GM12878 (cell line): ENCODE data around the gene MAGI1. TPM values are rescaled to one million over a fixed set of nuclear protein-coding genes. Genes with fewer than 3 reads are reported as not detected.

ENCODE experiments used
- ATAC-seq: fragments of 200-7000 bp; cut with Tn5 transposase; 3 replicates; pipeline ENCODE4 v1.9.1; 2020; ENCODE audit warnings: mild to moderate bottlenecking, moderate library complexity
- BruUV-seq: library from RNA; stranded (reverse); fragments of 400-500 nt; replicated peaks from 2 replicates; lab custom pipeline; 2021; lab: Mats Ljungman, UMichigan
- CTCF ChIA-PET: fragments of 300-600 bp; sonication (Branson Sonifier 250); formaldehyde crosslinking; extraction: SDS; loops from one replicate; lab custom pipeline; 2021; ENCODE audit warnings: inconsistent platforms; lab: Yijun Ruan, JAX
- POLR2A ChIA-PET: fragments of 350-600 bp; formaldehyde crosslinking; extraction: SDS; loops from one replicate; lab custom pipeline; 2021; ENCODE audit warnings: inconsistent platforms; lab: Charles Lee
- RAD21 ChIA-PET: fragments of 300-600 bp; sonication (Branson Sonifier 250); formaldehyde crosslinking; loops from one replicate; lab custom pipeline; 2023; ENCODE audit warnings: antibody characterized with exemption; ENCODE audit not compliant: unreplicated experiment; lab: Charles Lee
- SMC1A ChIA-PET: fragments of 300-600 bp; sonication (Branson Sonifier 250); formaldehyde crosslinking; loops from one replicate; lab custom pipeline; 2023; ENCODE audit not compliant: unreplicated experiment, uncharacterized antibody; lab: Charles Lee
- DNase-seq: peaks from one replicate; pipeline ENCODE4 v3.0.0-alpha.2; 2011; ENCODE audit warnings: low read depth, low spot score
- FAIRE-seq: peaks from 3 replicates; lab custom pipeline; 2011; peaks lifted over from hg19 to GRCh38; lab: Jason Lieb, UNC
- H2AFZ ChIP-seq: 2 replicates; pipeline ENCODE4 v1.6.0; 2011; ENCODE audit warnings: low read depth, low read length, control low read depth; ENCODE audit not compliant: control insufficient read depth
- H3K27ac ChIP-seq: 2 replicates; pipeline ENCODE4 v1.5.1; 2011; ENCODE audit warnings: control low read depth; ENCODE audit not compliant: control insufficient read depth, insufficient read depth
- H3K27me3 ChIP-seq, 2 experiments: replicated peaks in 1 of 2; 2 replicates each; pipeline versions ENCODE4 v1.6.0 to v1.6.1; 2011; ENCODE audit warnings: low read length in 1 of 2; ENCODE audit not compliant: control insufficient read depth in 2 of 2, insufficient read depth in 2 of 2
- H3K36me3 ChIP-seq, 2 experiments: 2 replicates each; pipeline ENCODE4 v1.5.1; 2011; ENCODE audit warnings: low read length in 1 of 2; ENCODE audit not compliant: control insufficient read depth in 2 of 2, insufficient read depth in 2 of 2
- H3K4me1 ChIP-seq: 2 replicates; pipeline ENCODE4 v1.6.1; 2011; ENCODE audit warnings: mild to moderate bottlenecking, low read length, moderate library complexity, mixed read lengths; ENCODE audit not compliant: control insufficient read depth, insufficient read depth
- H3K4me2 ChIP-seq: 2 replicates; pipeline ENCODE4 v1.6.0; 2011; ENCODE audit warnings: control low read depth; ENCODE audit not compliant: control insufficient read depth, insufficient read depth
- H3K4me3 ChIP-seq: fragments of 200-600 bp; sonication (generic); 2 replicates; pipeline ENCODE4 v1.5.1; 2016
- H3K79me2 ChIP-seq: 2 replicates; pipeline ENCODE4 v1.6.0; 2011; ENCODE audit warnings: low read length; ENCODE audit not compliant: control insufficient read depth, insufficient read depth
- H3K9ac ChIP-seq: 2 replicates; pipeline ENCODE4 v1.8.0; 2011; ENCODE audit warnings: low read length, control low read depth, mixed read lengths; ENCODE audit not compliant: control insufficient read depth, insufficient read depth
- H3K9me3 ChIP-seq: replicated peaks from 3 replicates; pipeline ENCODE4 v1.5.1; 2011; ENCODE audit warnings: mild to moderate bottlenecking, low read length; ENCODE audit not compliant: control insufficient read depth, insufficient read depth
- H4K20me1 ChIP-seq: 2 replicates; pipeline ENCODE4 v1.6.0; 2011; ENCODE audit not compliant: control insufficient read depth, insufficient read depth
- GABPA ChIP-seq: IDR thresholded peaks from 2 replicates; pipeline ENCODE4 v1.6.1; 2014; ENCODE audit warnings: antibody characterized with exemption, low read depth, mild to moderate bottlenecking, inconsistent platforms
- HDGF ChIP-seq: fragments of 450-650 bp; IDR thresholded peaks from 2 replicates; pipeline ENCODE4 v1.6.1; 2016; ENCODE audit warnings: antibody characterized with exemption
- IKZF2 ChIP-seq, 2 experiments: fragments of 450-650 bp; IDR thresholded peaks; 2 replicates each; pipeline ENCODE4 v1.6.1; 2017; ENCODE audit warnings: mild to moderate bottlenecking in 2 of 2, moderate library complexity in 2 of 2
- IRF4 ChIP-seq: IDR thresholded peaks from 2 replicates; pipeline ENCODE4 v1.6.1; 2011; ENCODE audit warnings: low read depth, low read length
- NFYA ChIP-seq: IDR thresholded peaks from 2 replicates; pipeline ENCODE4 v1.6.1; 2011; ENCODE audit warnings: low read depth, mild to moderate bottlenecking, low read length, improper control_type of control experiment, borderline replicate concordance
- SIX5 ChIP-seq: IDR thresholded peaks from 2 replicates; pipeline ENCODE4 v1.6.1; 2011; ENCODE audit warnings: mild to moderate bottlenecking, low read depth, low read length, moderate library complexity; ENCODE audit not compliant: severe bottlenecking
- SKIL ChIP-seq: fragments of 450-650 bp; IDR thresholded peaks from 2 replicates; pipeline ENCODE4 v1.6.1; 2017; ENCODE audit warnings: mild to moderate bottlenecking, low read depth, inconsistent platforms; ENCODE audit not compliant: poor library complexity, severe bottlenecking
- ZBTB4 ChIP-seq: fragments of 450-650 bp; formaldehyde crosslinking; IDR thresholded peaks from 2 replicates; pipeline ENCODE4 v1.4.0; 2022; ENCODE audit warnings: mild to moderate bottlenecking, moderate library complexity
- ZNF274 ChIP-seq: IDR thresholded peaks from one replicate; pipeline ENCODE4 v1.8.0; 2011; ENCODE audit not compliant: insufficient read length, insufficient read depth
- WGBS: methylation state at CpG from one replicate; pipeline ENCODE4 v1.1.6; 2016; ENCODE audit warnings: low lambda C conversion rate; ENCODE audit not compliant: insufficient replicate concordance, insufficient coverage; ENCODE audit errors: missing lambda C conversion rate; 5-methylcytosine and 5-hydroxymethylcytosine counted together
- in situ Hi-C: fragments of 300-500 bp; cut with MboI; formaldehyde crosslinking; loops from 9 replicates; pipeline ENCODE4 v1.14.3; 2018; ENCODE audit warnings: mixed read lengths
- intact Hi-C: fragments of 100-400 bp; cut with micrococcal nuclease; formaldehyde crosslinking; loops from one replicate; pipeline ENCODE4 v1.14.2; 2022; ENCODE audit not compliant: unreplicated experiment
- polyA plus RNA-seq, 11 experiments: library from polyadenylated mRNA; depleted of rRNA in 4 of 11; unstranded in 6 of 11; stranded (reverse) in 5 of 11; fragments of >200 nt; fragmentation: Nextera tagmentation in 4 of 11; fragmentation: Illumina TruSeq in 1 of 11; extraction: Ambion mirVana in 4 of 11; extraction: Trizol in 1 of 11; gene quantifications; 1 replicate in 1 of 11; 2 replicates in 10 of 11; pipeline versions ENCODE4 v1.2.1 to v1.2.3, GENCODE V29; 2011 to 2016; ENCODE audit warnings: inconsistent platforms in 2 of 11, missing spikeins in 2 of 11, low read depth in 1 of 11
- total RNA-seq, 4 experiments: library from RNA; depleted of rRNA in 3 of 4; stranded (reverse); fragments of >200 nt in 3 of 4; fragmentation: Illumina TruSeq in 1 of 4; extraction: Trizol in 1 of 4; gene quantifications; 2 replicates each; pipeline versions ENCODE4 v1.2.1 to v1.2.3, GENCODE V29; 2013 to 2021
- TF ChIP-seq, protein P1 (sequence below): IDR thresholded peaks from 2 replicates; pipeline ENCODE4 v1.6.1; 2011; ENCODE audit warnings: low read depth, mild to moderate bottlenecking, low read length, moderate library complexity, borderline replicate concordance; ENCODE audit errors: extremely low read depth
- TF ChIP-seq, protein P2 (sequence below): fragments of 450-650 bp; IDR thresholded peaks from 2 replicates; pipeline ENCODE4 v1.6.1; 2017; ENCODE audit warnings: mild to moderate bottlenecking, moderate library complexity

MAGI1 gene
- total and polyA plus RNA-seq, 10 of the 15 experiments (the other 5 are each of a cell fraction or from before 2014, with no cell fraction given), result 0.02 to 3.3 (median 0.29) TPM; not detected in 1

- no peak for FAIRE-seq
- RAD21 ChIA-PET, result no interaction called here
- H3K79me2 ChIP-seq, result no peaks in the 10 kb centered on the region
- SMC1A ChIA-PET, result interaction anchor here (0.6 to 0.7 kb wide), 2 partner anchors 11 to 246 kb away, joined by 3 to 5 read pairs; no protein-coding TSS in a partner anchor
- no peak overlapping the region for H3K9ac ChIP-seq
- no peak overlapping the region for H2AFZ ChIP-seq
- no peaks in the 10 kb centered on the region for H3K4me1 ChIP-seq
- H3K4me2 ChIP-seq, result no peak overlapping the region
- H3K27me3 ChIP-seq, result no peaks in the 10 kb centered on the region; a peak in 1 of 4 replicates
- no TSS peak for BruUV-seq
- DNase-seq, result no peak
- ATAC-seq, result no peak
- no peak overlapping the region for H3K4me3 ChIP-seq
- in situ Hi-C loops, result no loop called here
- intact Hi-C loops, result no loop called here
- POLR2A ChIA-PET, result no interaction called here
- TF ChIP-seq SKIL, result no peak
- TF ChIP-seq, protein P1, sequence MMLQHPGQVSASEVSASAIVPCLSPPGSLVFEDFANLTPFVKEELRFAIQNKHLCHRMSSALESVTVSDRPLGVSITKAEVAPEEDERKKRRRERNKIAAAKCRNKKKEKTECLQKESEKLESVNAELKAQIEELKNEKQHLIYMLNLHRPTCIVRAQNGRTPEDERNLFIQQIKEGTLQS, result no peak
- no peak for TF ChIP-seq HDGF
- no peak for TF ChIP-seq GABPA
- no peak for TF ChIP-seq IKZF2 (IDR thresholded peaks at IDR 0.05)
- no peak for TF ChIP-seq ZNF274
- TF ChIP-seq, protein P2, sequence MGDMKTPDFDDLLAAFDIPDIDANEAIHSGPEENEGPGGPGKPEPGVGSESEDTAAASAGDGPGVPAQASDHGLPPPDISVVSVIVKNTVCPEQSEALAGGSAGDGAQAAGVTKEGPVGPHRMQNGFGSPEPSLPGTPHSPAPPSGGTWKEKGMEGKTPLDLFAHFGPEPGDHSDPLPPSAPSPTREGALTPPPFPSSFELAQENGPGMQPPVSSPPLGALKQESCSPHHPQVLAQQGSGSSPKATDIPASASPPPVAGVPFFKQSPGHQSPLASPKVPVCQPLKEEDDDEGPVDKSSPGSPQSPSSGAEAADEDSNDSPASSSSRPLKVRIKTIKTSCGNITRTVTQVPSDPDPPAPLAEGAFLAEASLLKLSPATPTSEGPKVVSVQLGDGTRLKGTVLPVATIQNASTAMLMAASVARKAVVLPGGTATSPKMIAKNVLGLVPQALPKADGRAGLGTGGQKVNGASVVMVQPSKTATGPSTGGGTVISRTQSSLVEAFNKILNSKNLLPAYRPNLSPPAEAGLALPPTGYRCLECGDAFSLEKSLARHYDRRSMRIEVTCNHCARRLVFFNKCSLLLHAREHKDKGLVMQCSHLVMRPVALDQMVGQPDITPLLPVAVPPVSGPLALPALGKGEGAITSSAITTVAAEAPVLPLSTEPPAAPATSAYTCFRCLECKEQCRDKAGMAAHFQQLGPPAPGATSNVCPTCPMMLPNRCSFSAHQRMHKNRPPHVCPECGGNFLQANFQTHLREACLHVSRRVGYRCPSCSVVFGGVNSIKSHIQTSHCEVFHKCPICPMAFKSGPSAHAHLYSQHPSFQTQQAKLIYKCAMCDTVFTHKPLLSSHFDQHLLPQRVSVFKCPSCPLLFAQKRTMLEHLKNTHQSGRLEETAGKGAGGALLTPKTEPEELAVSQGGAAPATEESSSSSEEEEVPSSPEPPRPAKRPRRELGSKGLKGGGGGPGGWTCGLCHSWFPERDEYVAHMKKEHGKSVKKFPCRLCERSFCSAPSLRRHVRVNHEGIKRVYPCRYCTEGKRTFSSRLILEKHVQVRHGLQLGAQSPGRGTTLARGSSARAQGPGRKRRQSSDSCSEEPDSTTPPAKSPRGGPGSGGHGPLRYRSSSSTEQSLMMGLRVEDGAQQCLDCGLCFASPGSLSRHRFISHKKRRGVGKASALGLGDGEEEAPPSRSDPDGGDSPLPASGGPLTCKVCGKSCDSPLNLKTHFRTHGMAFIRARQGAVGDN, result no peak
- TF ChIP-seq SIX5, result no peak
- TF ChIP-seq NFYA, result no peak
- TF ChIP-seq ZBTB4, result no peak
- no peak for TF ChIP-seq IRF4
- H3K9me3 ChIP-seq, result no peaks in the 10 kb centered on the region
- H3K36me3 ChIP-seq, result no peaks in the 10 kb centered on the region
- 24% methylated on average over 9 of the region's 9 CpGs for WGBS
- no peak overlapping the region for H3K27ac ChIP-seq
- H4K20me1 ChIP-seq, result no peaks in the 10 kb centered on the region
- CTCF ChIA-PET, result interaction anchor here (0.6 kb wide), 1 partner anchor 100 kb away, joined by 3 read pairs; no protein-coding TSS in a partner anchor
These were observed 131.2 kb downstream of the MAGI1 start for GRCh38 chr3:65907232-65908130.
